ENCODE data around the gene RANBP3.
"Not testable (repeated sequence)": the region's sequence is repeated elsewhere in the genome, so short reads cannot be mapped to it uniquely, and the experiment has no call there.

RANBP3 gene

GRCh38 chr19:6007866-6008265 lies 29.9 kb upstream of the RANBP3 start:
- DNase-seq (ENCODE audit: low read depth) = no peak

GRCh38 chr19:6006896-6007295 lies 29.0 kb upstream of the RANBP3 start:
- no peak for DNase-seq (ENCODE audit: low read depth)

- DNase-seq (ENCODE audit: low read depth) = not testable (repeated sequence)
Observed at GRCh38 chr19:6006070-6006446, 28.1 kb upstream of the RANBP3 start.

GRCh38 chr19:6005321-6006069 lies 27.6 kb upstream of the RANBP3 start:
- no peak for DNase-seq (ENCODE audit: low read depth)

GRCh38 chr19:6003976-6004375 lies 26.0 kb upstream of the RANBP3 start:
- DNase-seq (ENCODE audit: low read depth) = no peak

GRCh38 chr19:6002591-6002990 lies 24.7 kb upstream of the RANBP3 start:
- DNase-seq (ENCODE audit: low read depth) = no peak

- DNase-seq (ENCODE audit: low read depth) = no peak
Observed at GRCh38 chr19:6000228-6000847, 22.4 kb upstream of the RANBP3 start.

- no peak for DNase-seq (ENCODE audit: low read depth)
Observed at GRCh38 chr19:5999693-6000092, 21.8 kb upstream of the RANBP3 start.

- no peak for DNase-seq (ENCODE audit: low read depth)
Observed at GRCh38 chr19:5997371-5997770, 19.4 kb upstream of the RANBP3 start.

- DNase-seq (ENCODE audit: low read depth) = no peak
Observed at GRCh38 chr19:5996623-5997320, 18.8 kb upstream of the RANBP3 start.

GRCh38 chr19:5996102-5996501 lies 18.2 kb upstream of the RANBP3 start:
- no peak for DNase-seq (ENCODE audit: low read depth)

GRCh38 chr19:5995606-5996005 lies 17.7 kb upstream of the RANBP3 start:
- DNase-seq (ENCODE audit: low read depth) = no peak

- DNase-seq (ENCODE audit: low read depth) = no peak
Observed at GRCh38 chr19:5994405-5995165, 16.6 kb upstream of the RANBP3 start.

- no peak for DNase-seq (ENCODE audit: low read depth)
Observed at GRCh38 chr19:5993648-5994358, 15.9 kb upstream of the RANBP3 start.

- no peak for DNase-seq (ENCODE audit: low read depth)
Observed at GRCh38 chr19:5993201-5993600, 15.3 kb upstream of the RANBP3 start.

- DNase-seq (ENCODE audit: low read depth) = no peak
Observed at GRCh38 chr19:5992756-5993155, 14.8 kb upstream of the RANBP3 start.

GRCh38 chr19:5991244-5991838 lies 13.4 kb upstream of the RANBP3 start:
- DNase-seq (ENCODE audit: low read depth) = no peak

- no peak for DNase-seq (ENCODE audit: low read depth)
Observed at GRCh38 chr19:5990289-5990797, 12.4 kb upstream of the RANBP3 start.

- DNase-seq (ENCODE audit: low read depth) = no peak
Observed at GRCh38 chr19:5989388-5990074, 11.6 kb upstream of the RANBP3 start.

- peak; percentile 22 for DNase-seq (ENCODE audit: low read depth)
Observed at GRCh38 chr19:5988517-5989387, 10.8 kb upstream of the RANBP3 start.

Measured in amniotic epithelial cell (primary cell).